GM23248 (cell line): ENCODE results near the gene GPR37.

ENCODE experiments used
- EZH2 ChIP-seq: fragments of 200-600 bp; sonication (generic); IDR thresholded peaks from 2 replicates; pipeline ENCODE4 v1.6.1; 2018; ENCODE audit warnings: antibody characterized with exemption, mild to moderate bottlenecking; ENCODE audit not compliant: insufficient read depth, poor library complexity, severe bottlenecking
- EZH2phosphoT487 ChIP-seq: fragments of 200-600 bp; sonication (generic); IDR thresholded peaks from 2 replicates; pipeline ENCODE4 v1.6.1; 2018; ENCODE audit warnings: antibody characterized with exemption, moderate library complexity, mild to moderate bottlenecking, low read depth; ENCODE audit not compliant: insufficient read depth

DNA sequence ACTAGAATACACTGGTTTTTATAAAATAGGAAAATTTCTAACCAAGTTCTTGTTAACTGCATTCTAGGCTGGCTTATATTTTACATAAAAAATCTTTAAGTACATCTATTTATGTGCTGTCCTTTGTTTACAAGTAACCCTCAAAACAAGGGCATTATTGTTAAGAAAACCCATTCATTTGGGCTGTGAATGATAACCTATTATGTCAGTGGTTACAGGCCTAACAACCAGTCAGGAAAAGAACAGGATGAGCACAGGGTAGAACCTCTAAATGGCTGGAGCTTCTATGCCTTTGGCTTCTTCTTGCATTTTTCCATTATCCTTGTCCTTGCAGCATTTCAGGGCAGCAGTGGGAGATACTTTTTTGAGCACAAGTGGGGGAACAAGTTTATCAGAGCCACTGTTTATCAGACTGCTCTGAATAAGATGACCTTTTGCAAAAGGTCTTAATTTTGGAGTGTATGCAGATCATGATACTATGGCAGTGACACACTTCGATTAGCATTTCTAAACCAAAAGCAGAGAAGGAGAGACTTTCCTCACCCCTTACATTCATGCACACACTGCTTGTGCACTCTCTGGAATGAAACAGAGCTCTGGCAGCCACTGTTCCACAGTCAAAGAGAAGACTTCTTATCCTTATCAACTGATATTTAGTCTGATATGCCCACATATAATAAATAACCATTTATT is 10.9 kb downstream of the GPR37 start:
- TF ChIP-seq EZH2 (no peak), EZH2phosphoT487 (no peak)
